Measurements from ENCODE around the gene EML5. TPM values are rescaled to one million over a fixed set of nuclear protein-coding genes. Genes with fewer than 3 reads are reported as not detected.
A peak's percentile ranks its signal among the peaks of the same experiment; 100 is the strongest.

The EML5 gene
- total and polyA plus RNA-seq, 2 of the 13 experiments (the other 11 are each of a cell fraction or from before 2014, with no cell fraction given) = 0.11 TPM; not detected in 1

GRCh38 chr14:88562831-88563686 is 229.7 kb downstream of the EML5 start, which contains the start of gene ZC3H14 (continued):
- TF ChIP-seq ZNF33B (CRISPR knock-in tag; IDR thresholded peaks at IDR 0.05) (peak; percentile 42; the same call in 1 of the 2 replicates), IRF1 (CRISPR knock-in tag; IDR thresholded peaks at IDR 0.05; ENCODE audit: low read depth) (peak; percentile 84; the same call in 1 of the 2 replicates), TOPORS (CRISPR knock-in tag; IDR thresholded peaks at IDR 0.05) (peak; percentile 94), ZNF766 (CRISPR knock-in tag; IDR thresholded peaks at IDR 0.05; ENCODE audit: borderline replicate concordance) (no peak), RXRA (CRISPR knock-in tag; IDR thresholded peaks at IDR 0.05) (peak; percentile 68; the same call in 1 of the 2 replicates), NONO (IDR thresholded peaks at IDR 0.05) (no peak), NONO (CRISPR knock-in tag; conservative IDR thresholded peaks at IDR 0.05) (peak; percentile 99), CBX1 (IDR thresholded peaks at IDR 0.05; ENCODE audit: low read depth) (peak; percentile 14), ZNF770 (CRISPR knock-in tag; IDR thresholded peaks at IDR 0.05) (peak; percentile 86), ZNF616 (CRISPR knock-in tag; IDR thresholded peaks at IDR 0.05; ENCODE audit: low read depth) (no peak), ZNF207 (IDR thresholded peaks at IDR 0.05; ENCODE audit: borderline replicate concordance) (no peak), ZNF460 (CRISPR knock-in tag; IDR thresholded peaks at IDR 0.05; ENCODE audit: borderline replicate concordance) (no peak), KDM6A (CRISPR knock-in tag; IDR thresholded peaks at IDR 0.05; ENCODE audit: low read depth) (no peak), HCFC1 (IDR thresholded peaks at IDR 0.05; ENCODE audit: low read depth, low read length) (no peak), BCL3 (CRISPR knock-in tag; IDR thresholded peaks at IDR 0.05) (peak; percentile 91), SAFB2 (CRISPR knock-in tag; IDR thresholded peaks at IDR 0.05; ENCODE audit: borderline replicate concordance, low read depth) (peak; percentile 92), EP300 (IDR thresholded peaks at IDR 0.05; ENCODE audit: low read depth in 2 of 2, low read length in 2 of 2) (no peak), EP300 (CRISPR knock-in tag; IDR thresholded peaks at IDR 0.05; ENCODE audit: borderline replicate concordance) (peak; percentile 24; the same call in 1 of the 2 replicates), ZNF335 (CRISPR knock-in tag; IDR thresholded peaks at IDR 0.05) (no peak)
- TF ChIP-seq, protein P1, sequence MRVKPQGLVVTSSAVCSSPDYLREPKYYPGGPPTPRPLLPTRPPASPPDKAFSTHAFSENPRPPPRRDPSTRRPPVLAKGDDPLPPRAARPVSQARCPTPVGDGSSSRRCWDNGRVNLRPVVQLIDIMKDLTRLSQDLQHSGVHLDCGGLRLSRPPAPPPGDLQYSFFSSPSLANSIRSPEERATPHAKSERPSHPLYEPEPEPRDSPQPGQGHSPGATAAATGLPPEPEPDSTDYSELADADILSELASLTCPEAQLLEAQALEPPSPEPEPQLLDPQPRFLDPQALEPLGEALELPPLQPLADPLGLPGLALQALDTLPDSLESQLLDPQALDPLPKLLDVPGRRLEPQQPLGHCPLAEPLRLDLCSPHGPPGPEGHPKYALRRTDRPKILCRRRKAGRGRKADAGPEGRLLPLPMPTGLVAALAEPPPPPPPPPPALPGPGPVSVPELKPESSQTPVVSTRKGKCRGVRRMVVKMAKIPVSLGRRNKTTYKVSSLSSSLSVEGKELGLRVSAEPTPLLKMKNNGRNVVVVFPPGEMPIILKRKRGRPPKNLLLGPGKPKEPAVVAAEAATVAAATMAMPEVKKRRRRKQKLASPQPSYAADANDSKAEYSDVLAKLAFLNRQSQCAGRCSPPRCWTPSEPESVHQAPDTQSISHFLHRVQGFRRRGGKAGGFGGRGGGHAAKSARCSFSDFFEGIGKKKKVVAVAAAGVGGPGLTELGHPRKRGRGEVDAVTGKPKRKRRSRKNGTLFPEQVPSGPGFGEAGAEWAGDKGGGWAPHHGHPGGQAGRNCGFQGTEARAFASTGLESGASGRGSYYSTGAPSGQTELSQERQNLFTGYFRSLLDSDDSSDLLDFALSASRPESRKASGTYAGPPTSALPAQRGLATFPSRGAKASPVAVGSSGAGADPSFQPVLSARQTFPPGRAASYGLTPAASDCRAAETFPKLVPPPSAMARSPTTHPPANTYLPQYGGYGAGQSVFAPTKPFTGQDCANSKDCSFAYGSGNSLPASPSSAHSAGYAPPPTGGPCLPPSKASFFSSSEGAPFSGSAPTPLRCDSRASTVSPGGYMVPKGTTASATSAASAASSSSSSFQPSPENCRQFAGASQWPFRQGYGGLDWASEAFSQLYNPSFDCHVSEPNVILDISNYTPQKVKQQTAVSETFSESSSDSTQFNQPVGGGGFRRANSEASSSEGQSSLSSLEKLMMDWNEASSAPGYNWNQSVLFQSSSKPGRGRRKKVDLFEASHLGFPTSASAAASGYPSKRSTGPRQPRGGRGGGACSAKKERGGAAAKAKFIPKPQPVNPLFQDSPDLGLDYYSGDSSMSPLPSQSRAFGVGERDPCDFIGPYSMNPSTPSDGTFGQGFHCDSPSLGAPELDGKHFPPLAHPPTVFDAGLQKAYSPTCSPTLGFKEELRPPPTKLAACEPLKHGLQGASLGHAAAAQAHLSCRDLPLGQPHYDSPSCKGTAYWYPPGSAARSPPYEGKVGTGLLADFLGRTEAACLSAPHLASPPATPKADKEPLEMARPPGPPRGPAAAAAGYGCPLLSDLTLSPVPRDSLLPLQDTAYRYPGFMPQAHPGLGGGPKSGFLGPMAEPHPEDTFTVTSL (CRISPR knock-in tag; IDR thresholded peaks at IDR 0.05; ENCODE audit: borderline replicate concordance) = 0 out of 2 replicates have a peak, but pooled peaks have one; percentile 35
